LNCaP clone FGC (cell line): ENCODE data around the gene AGBL4.
"Not testable (repeated sequence)": the region's sequence is repeated elsewhere in the genome, so short reads cannot be mapped to it uniquely, and the experiment has no call there.

Experiments used
- DNase-seq: peaks from one replicate; pipeline ENCODE4 v3.0.0-alpha.2; 2011; ENCODE audit warnings: low read depth
- H3K4me3 ChIP-seq: 2 replicates; pipeline ENCODE4 v1.5.1; 2011; ENCODE audit warnings: mild to moderate bottlenecking, low read depth, low read length, control low read depth
- TF ChIP-seq, protein P1 (sequence below): IDR thresholded peaks from 2 replicates; pipeline ENCODE4 v1.5.1; 2012; ENCODE audit warnings: mild to moderate bottlenecking; ENCODE audit not compliant: control insufficient read depth, insufficient read depth; ENCODE audit errors: extremely low read depth

AGBL4 gene

DNA sequence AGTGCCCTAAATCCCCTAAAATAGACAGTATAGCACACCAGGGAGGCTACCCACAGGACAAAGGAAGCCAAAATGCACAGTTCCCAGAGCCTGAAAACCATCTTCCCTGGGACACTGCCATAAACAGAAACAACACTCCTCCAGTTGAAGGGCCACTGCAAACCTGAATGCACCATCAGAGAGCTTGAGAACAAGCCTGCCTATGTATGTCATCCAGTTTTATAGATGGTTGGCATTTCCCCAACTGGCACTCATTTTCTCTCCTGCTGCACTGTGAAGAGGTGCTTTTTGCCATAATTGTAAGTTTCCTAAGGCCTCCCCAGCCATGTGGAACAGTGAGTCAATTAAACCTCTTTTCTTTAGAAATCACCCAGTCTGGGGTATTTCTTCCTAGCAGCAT, 169.0 kb downstream of the AGBL4 start:
- no peak for DNase-seq
- TF ChIP-seq, protein P1, sequence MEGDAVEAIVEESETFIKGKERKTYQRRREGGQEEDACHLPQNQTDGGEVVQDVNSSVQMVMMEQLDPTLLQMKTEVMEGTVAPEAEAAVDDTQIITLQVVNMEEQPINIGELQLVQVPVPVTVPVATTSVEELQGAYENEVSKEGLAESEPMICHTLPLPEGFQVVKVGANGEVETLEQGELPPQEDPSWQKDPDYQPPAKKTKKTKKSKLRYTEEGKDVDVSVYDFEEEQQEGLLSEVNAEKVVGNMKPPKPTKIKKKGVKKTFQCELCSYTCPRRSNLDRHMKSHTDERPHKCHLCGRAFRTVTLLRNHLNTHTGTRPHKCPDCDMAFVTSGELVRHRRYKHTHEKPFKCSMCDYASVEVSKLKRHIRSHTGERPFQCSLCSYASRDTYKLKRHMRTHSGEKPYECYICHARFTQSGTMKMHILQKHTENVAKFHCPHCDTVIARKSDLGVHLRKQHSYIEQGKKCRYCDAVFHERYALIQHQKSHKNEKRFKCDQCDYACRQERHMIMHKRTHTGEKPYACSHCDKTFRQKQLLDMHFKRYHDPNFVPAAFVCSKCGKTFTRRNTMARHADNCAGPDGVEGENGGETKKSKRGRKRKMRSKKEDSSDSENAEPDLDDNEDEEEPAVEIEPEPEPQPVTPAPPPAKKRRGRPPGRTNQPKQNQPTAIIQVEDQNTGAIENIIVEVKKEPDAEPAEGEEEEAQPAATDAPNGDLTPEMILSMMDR = no peak
- no peak overlapping the region for H3K4me3 ChIP-seq

DNA sequence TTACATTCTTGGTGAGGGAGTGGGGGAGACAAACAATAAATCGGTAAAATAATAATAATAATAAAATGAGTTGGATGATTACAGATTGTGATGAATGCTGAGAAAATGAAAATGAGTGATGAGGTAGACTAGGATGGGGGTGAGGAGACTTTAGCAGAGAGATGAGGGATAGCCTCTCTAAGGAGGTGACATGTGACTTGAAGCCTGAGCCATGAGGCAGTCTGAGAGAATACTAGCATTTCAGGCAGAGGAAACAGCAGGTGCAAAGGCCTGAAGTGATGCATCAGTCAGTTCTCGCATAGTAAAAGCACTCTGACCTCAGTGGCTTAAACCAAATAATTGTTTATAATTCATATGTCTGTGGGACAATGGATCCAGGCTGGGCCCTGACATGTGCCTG, 181.2 kb downstream of the AGBL4 start:
- DNase-seq = no peak
- TF ChIP-seq, protein P1 = no peak
- no peak overlapping the region for H3K4me3 ChIP-seq

DNA sequence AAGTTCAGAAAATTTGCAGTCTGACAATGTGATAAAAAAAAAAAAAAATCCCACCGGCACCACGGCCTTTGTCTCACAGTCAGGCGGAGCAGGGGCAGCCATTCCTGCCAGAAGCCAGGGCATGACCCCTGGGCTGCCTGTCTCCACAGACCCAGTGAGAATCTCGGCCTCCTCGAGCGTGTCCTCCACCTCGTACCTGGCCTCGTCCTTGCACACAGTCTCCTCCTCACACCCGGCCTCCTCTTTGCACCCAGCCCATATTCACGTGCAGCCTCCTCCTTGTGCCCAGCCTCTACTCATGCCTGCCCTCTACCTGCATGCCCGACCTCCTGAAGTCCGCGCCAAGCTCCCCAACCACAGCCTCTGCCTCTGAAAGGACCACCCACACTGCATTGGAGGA, 182.0 kb downstream of the AGBL4 start:
- no peak for DNase-seq
- TF ChIP-seq, protein P1 = no peak
- H3K4me3 ChIP-seq = no peak overlapping the region

DNA sequence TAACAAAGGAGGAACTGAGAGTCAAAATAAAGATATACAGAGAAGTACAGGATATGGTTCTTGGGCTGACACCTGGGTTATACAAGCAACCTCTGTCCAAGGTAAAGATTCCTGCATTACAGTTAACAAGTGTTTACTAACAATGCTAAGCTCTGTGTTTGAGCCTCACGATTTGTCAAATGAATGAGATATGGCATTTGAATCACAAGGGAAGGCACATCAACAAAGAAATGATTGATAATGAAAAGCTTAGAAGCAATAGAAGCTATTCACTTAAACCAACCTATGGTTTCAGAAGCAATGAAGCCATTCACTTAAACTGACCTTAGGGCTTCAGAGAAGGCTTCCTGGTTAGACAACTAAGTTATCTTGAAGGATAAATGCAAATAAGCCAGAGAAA, 199.5 kb downstream of the AGBL4 start:
- TF ChIP-seq, protein P1 = no peak
- no peak for DNase-seq
- H3K4me3 ChIP-seq = no peak overlapping the region

DNA sequence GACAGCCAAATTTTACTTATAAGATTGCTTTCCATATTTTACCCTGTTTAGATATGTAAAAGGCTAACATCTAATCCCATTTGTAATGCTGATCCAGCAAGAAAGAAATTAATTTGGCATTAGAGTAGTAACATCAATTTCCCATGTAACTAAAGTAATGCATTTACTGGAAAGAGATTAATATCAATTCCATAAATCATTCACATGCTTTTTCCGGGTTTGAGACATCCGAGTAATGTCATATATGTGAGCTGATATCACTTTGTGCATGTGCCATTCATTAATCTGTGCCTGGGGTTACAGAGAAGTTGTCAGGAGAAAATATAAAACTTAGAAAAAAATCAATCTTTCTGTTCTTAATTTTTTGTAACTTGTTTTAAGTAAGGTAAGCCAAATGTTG, 206.1 kb downstream of the AGBL4 start:
- H3K4me3 ChIP-seq = no peak overlapping the region
- no peak for DNase-seq
- TF ChIP-seq, protein P1 = no peak

DNA sequence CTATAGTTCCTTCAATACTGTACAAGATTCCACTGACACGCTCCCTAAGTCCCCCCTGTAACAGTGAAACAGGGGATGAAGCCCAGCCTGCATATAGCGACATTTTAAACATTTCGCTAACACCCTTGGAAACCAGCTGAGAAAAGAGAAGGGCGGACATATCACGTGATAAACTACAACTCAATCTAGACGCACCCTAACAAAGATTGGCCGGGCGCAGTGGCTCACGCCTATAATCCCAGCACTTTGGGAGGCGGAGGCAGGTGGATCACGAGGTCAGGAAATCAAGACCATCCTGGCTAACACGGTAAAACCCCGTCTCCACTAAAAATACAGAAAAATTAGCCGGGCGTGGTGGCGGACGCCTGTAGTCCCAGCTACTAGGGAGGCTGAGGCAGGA, 236.7 kb downstream of the AGBL4 start:
- H3K4me3 ChIP-seq, DNase-seq: not testable (repeated sequence)

DNA sequence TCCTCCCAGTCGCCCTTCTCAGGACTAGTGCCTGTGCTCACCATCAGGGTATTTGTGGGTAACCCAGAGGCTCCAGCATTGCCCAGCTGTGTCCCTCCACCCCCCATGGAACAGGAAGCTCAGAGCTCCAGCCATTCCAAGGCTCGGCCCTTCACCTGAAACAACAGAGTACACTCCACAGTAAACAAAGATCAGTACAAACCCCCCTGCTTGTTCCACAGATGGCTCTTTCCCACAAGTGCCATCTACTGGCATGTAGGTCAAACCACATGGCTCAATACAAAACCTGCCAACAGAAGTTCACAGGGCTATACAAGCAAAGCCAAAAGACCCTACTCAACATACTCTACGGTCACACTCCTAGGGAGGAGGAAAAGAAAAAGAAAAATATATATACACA, 258.7 kb downstream of the AGBL4 start:
- H3K4me3 ChIP-seq = no peak overlapping the region
- TF ChIP-seq, protein P1 = peak; percentile 57
- peak; percentile 22 for DNase-seq

DNA sequence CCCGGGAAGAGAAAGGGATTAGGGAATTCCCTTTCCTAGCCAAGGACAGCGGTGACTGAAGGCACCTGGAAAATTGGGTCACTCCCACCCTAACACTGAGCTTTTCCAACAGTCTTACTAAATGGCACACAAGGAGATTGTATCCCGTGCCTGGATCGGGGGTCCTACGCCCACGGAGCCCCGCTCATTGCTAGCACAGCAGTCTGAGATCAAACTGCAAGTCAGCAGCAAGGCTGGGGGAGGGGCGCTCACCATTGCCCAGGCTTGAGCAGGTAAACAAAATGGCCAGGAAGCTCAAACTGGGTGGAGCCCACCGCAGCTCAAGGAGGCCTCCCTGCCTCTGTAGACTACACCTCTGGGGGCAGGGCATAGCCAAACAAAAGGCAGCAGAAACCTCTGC, 285.6 kb downstream of the AGBL4 start:
- DNase-seq, H3K4me3 ChIP-seq: not testable (repeated sequence)
